ENCODE data around the gene SMIM13. TPM values are rescaled to one million over a fixed set of nuclear protein-coding genes. Genes with fewer than 3 reads are reported as not detected.

Gene SMIM13
- total RNA-seq, 1 donor from 2014 or later: 10.6 TPM

GRCh38 chr6:11066505-11067347 lies 26.9 kb upstream of the SMIM13 start:
- no peak overlapping the region for H3K4me3 Mint-ChIP-seq (ENCODE audit: unreplicated experiment)
- peaks cover 1% of the 10 kb centered on the region for H3K27me3 Mint-ChIP-seq (ENCODE audit: unreplicated experiment)
- no peaks in the 10 kb centered on the region for H3K36me3 Mint-ChIP-seq (ENCODE audit: unreplicated experiment)
- peaks cover 2% of the 10 kb centered on the region for H3K9me3 Mint-ChIP-seq (ENCODE audit: unreplicated experiment)
- no peak overlapping the region for H3K27ac Mint-ChIP-seq (ENCODE audit: unreplicated experiment)
- peaks cover 4% of the 10 kb centered on the region for H3K4me1 Mint-ChIP-seq (ENCODE audit: low read depth, unreplicated experiment)
- TF ChIP-seq, protein P1, sequence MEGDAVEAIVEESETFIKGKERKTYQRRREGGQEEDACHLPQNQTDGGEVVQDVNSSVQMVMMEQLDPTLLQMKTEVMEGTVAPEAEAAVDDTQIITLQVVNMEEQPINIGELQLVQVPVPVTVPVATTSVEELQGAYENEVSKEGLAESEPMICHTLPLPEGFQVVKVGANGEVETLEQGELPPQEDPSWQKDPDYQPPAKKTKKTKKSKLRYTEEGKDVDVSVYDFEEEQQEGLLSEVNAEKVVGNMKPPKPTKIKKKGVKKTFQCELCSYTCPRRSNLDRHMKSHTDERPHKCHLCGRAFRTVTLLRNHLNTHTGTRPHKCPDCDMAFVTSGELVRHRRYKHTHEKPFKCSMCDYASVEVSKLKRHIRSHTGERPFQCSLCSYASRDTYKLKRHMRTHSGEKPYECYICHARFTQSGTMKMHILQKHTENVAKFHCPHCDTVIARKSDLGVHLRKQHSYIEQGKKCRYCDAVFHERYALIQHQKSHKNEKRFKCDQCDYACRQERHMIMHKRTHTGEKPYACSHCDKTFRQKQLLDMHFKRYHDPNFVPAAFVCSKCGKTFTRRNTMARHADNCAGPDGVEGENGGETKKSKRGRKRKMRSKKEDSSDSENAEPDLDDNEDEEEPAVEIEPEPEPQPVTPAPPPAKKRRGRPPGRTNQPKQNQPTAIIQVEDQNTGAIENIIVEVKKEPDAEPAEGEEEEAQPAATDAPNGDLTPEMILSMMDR (IDR thresholded peaks at IDR 0.05; ENCODE audit: partially characterized antibody, unreplicated experiment): no peak
- DNase-seq: no peak

DNA sequence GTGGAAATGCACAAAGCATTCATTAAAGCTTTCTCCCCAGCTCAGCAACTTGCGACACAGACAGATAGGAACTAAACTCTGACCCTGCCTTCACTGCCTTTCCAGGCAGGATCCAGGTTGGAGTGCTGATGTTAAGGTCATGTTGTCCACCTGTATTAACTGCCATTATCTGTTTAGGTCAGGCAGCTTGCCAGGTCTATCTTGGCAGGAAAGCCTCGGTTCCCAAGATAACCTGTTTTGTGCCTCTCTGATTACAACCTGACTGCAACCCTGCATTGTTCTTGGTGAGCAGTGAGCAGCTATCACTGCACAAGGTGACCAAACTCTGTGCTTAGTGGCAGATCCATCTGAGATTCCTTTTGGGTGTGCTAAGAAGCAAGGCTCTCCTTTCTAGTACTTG lies 26.3 kb upstream of the SMIM13 start:
- no peak for DNase-seq
- Mint-ChIP-seq H3K27me3 (ENCODE audit: unreplicated experiment) (peaks cover 1% of the 10 kb centered on the region), H3K4me3 (ENCODE audit: unreplicated experiment) (no peak overlapping the region), H3K4me1 (ENCODE audit: low read depth, unreplicated experiment) (peaks cover 4% of the 10 kb centered on the region), H3K27ac (ENCODE audit: unreplicated experiment) (no peak overlapping the region), H3K36me3 (ENCODE audit: unreplicated experiment) (no peaks in the 10 kb centered on the region), H3K9me3 (ENCODE audit: unreplicated experiment) (peaks cover 2% of the 10 kb centered on the region)
- TF ChIP-seq, protein P1 (IDR thresholded peaks at IDR 0.05; ENCODE audit: partially characterized antibody, unreplicated experiment): no peak

DNA sequence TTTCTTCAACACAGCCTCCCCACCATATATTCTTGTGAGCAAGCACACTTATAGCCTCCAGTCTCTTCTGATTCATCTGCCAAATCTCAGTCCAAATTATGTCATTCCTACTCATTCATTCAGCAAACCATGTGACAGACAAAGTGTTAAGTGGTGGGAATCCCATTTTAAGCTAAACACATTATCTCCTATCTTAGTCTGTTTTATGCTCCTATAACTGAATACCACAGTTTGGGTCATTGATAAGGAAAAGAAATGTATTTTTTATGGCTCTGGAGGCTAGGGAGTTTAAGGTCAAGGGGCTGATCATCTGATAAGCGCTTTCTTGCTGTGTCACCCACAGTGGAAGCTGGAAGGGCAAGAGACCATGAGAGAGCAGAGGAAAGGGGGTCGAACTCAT lies 23.9 kb upstream of the SMIM13 start:
- peaks cover 2% of the 10 kb centered on the region for H3K9me3 Mint-ChIP-seq (ENCODE audit: unreplicated experiment)
- TF ChIP-seq, protein P1 (IDR thresholded peaks at IDR 0.05; ENCODE audit: partially characterized antibody, unreplicated experiment): no peak
- no peaks in the 10 kb centered on the region for H3K36me3 Mint-ChIP-seq (ENCODE audit: unreplicated experiment)
- H3K27me3 Mint-ChIP-seq (ENCODE audit: unreplicated experiment): peaks cover 1% of the 10 kb centered on the region
- no peak overlapping the region for H3K27ac Mint-ChIP-seq (ENCODE audit: unreplicated experiment)
- no peak for DNase-seq
- H3K4me1 Mint-ChIP-seq (ENCODE audit: low read depth, unreplicated experiment): peaks cover 4% of the 10 kb centered on the region
- H3K4me3 Mint-ChIP-seq (ENCODE audit: unreplicated experiment): no peak overlapping the region

DNA sequence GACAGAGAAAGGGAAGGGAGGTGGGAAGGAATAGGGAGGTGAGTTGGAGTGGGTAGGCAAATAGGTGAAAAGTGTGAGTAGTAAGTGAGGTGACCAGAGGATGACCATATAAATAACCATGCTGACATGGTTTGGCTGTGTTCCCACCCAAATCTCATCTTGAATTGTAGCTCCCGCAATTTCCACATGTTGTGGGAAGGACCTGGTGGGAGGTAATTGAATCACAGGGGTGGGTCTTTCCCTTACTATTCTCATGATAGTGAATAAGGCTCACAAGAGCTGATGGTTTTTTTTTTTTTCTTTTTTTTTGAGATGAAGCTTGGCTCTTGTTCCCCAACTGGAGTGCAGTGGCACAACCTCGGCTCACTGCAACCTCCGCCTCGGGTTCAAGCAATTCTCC lies 21.5 kb upstream of the SMIM13 start:
- Mint-ChIP-seq H3K4me1 (ENCODE audit: low read depth, unreplicated experiment) (no peaks in the 10 kb centered on the region), H3K9me3 (ENCODE audit: unreplicated experiment) (peaks cover 2% of the 10 kb centered on the region), H3K36me3 (ENCODE audit: unreplicated experiment) (no peaks in the 10 kb centered on the region), H3K4me3 (ENCODE audit: unreplicated experiment) (no peak overlapping the region), H3K27me3 (ENCODE audit: unreplicated experiment) (no peaks in the 10 kb centered on the region), H3K27ac (ENCODE audit: unreplicated experiment) (no peak overlapping the region)
- TF ChIP-seq, protein P1 (IDR thresholded peaks at IDR 0.05; ENCODE audit: partially characterized antibody, unreplicated experiment): no peak
- DNase-seq: no peak

DNA sequence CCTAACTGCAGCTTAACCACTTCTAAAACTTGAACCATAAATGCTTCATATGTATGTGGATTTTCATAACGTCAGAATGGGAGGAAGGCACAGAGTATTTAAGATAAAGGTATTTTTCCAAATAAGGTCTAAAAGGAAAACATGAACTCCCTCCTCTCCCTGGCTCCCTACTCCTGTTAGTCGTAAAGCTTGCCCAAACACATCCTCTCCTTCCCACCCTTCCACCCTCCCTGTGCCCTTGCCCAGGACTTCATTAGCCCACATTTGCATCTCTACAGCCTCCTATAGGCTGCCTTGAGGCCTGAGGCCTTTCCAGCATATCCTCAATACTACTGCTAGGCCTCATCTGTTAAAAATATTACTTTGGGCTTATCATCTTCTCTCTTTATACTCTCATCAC lies 17.1 kb upstream of the SMIM13 start:
- no peaks in the 10 kb centered on the region for H3K27me3 Mint-ChIP-seq (ENCODE audit: unreplicated experiment)
- no peaks in the 10 kb centered on the region for H3K36me3 Mint-ChIP-seq (ENCODE audit: unreplicated experiment)
- H3K4me1 Mint-ChIP-seq (ENCODE audit: low read depth, unreplicated experiment): no peaks in the 10 kb centered on the region
- no peak for DNase-seq
- H3K9me3 Mint-ChIP-seq (ENCODE audit: unreplicated experiment): no peaks in the 10 kb centered on the region
- TF ChIP-seq, protein P1 (IDR thresholded peaks at IDR 0.05; ENCODE audit: partially characterized antibody, unreplicated experiment): no peak
- H3K27ac Mint-ChIP-seq (ENCODE audit: unreplicated experiment): no peak overlapping the region
- no peak overlapping the region for H3K4me3 Mint-ChIP-seq (ENCODE audit: unreplicated experiment)

Measured in glutamatergic neuron (in vitro differentiated cells).